Measurements from ENCODE around the gene SYT15.
"Not testable (repeated sequence)": the region's sequence is repeated elsewhere in the genome, so short reads cannot be mapped to it uniquely, and the experiment has no call there.

GRCh38 chr10:46587546-46587945 is 8.6 kb downstream of the SYT15 start:
- TF ChIP-seq CTCF (IDR thresholded peaks at IDR 0.05; ENCODE audit: insufficient read depth, low read depth, low read length); EZH2 (IDR thresholded peaks at IDR 0.05; ENCODE audit: insufficient read depth, low read length): not testable (repeated sequence)

Data from astrocyte (in vitro differentiated cells and primary cell).